NCI-H510A (cell line): ENCODE results near the gene HES7.
A peak's percentile ranks its signal among the peaks of the same experiment; 100 is the strongest.

Experiments used
- DNase-seq: peaks from one replicate; lab custom pipeline; 2025; lab: John Stamatoyannopoulos, UW

HES7 gene

GRCh38 chr17:8155231-8155995 is 31.5 kb upstream of the HES7 start:
- DNase-seq, result no peak

GRCh38 chr17:8154608-8155155 is 30.8 kb upstream of the HES7 start:
- DNase-seq, result no peak

- DNase-seq, result peak; percentile 50
Observed at GRCh38 chr17:8153957-8154607, 30.2 kb upstream of the HES7 start.

- no peak for DNase-seq
Observed at GRCh38 chr17:8153525-8153956, 29.6 kb upstream of the HES7 start.

- DNase-seq, result no peak
Observed at GRCh38 chr17:8153031-8153451, 29.1 kb upstream of the HES7 start.

- peak; percentile 89 for DNase-seq
Observed at GRCh38 chr17:8152112-8152775, 28.3 kb upstream of the HES7 start, which contains the start of gene PER1. Gene PER1 (minus strand): TSS chr17:8152404. CDS start chr17:8150706, 1,698 bp downstream.

- DNase-seq, result no peak
Observed at GRCh38 chr17:8151641-8152111, 27.8 kb upstream of the HES7 start.

- peak; percentile 63 for DNase-seq
Observed at GRCh38 chr17:8151120-8151640, 27.3 kb upstream of the HES7 start.

GRCh38 chr17:8150194-8151119 is 26.6 kb upstream of the HES7 start:
- DNase-seq, result no peak

- no peak for DNase-seq
Observed at GRCh38 chr17:8149419-8150193, 25.7 kb upstream of the HES7 start.

- no peak for DNase-seq
Observed at GRCh38 chr17:8148560-8148959, 24.7 kb upstream of the HES7 start.

- DNase-seq, result no peak
Observed at GRCh38 chr17:8147805-8148404, 24.0 kb upstream of the HES7 start.

GRCh38 chr17:8147141-8147804 is 23.4 kb upstream of the HES7 start:
- DNase-seq, result no peak

- no peak for DNase-seq
Observed at GRCh38 chr17:8146381-8147140, 22.7 kb upstream of the HES7 start.

GRCh38 chr17:8145811-8146210 is 21.9 kb upstream of the HES7 start:
- no peak for DNase-seq

- no peak for DNase-seq
Observed at GRCh38 chr17:8144401-8145231, 20.7 kb upstream of the HES7 start.

GRCh38 chr17:8143581-8144400 is 19.9 kb upstream of the HES7 start:
- DNase-seq, result no peak
